ENCODE results near the gene NDUFA3. TPM values are rescaled to one million over a fixed set of nuclear protein-coding genes. Genes with fewer than 3 reads are reported as not detected.

The NDUFA3 gene
- total and polyA plus RNA-seq, 2 donors (not counting 1 experiment from before 2014, with no cell fraction given), result 55.4 to 94.4 TPM

DNA sequence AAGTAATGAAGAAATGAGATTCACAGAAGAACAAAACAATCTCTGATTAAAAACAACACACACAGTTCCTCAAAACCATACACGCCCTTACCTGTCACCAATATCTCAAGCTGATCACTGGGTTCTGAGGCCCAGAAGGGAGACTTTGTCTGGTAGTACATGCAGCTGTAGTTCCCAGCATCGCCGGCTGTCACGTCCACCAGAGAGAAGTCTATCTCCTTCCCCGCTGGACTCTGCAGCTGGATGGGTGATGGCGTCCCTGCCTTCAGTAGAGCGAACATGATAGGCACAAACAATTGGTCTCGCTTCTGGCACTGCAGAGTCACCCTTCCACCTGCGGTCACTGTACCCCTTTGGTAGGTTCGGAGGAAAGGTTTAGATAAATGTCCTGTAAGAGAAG is 28.8 kb upstream of the NDUFA3 start:
- no peak overlapping the region for H3K4me2 ChIP-seq (replicated peaks; ENCODE audit: low read depth, low read length, poor library complexity, severe bottlenecking)
- WGBS (ENCODE audit: insufficient coverage), result 86% methylated on average over 10 of the region's 10 CpGs
- no peak overlapping the region for H3K9ac ChIP-seq (ENCODE audit: low read length)
- no peaks in the 10 kb centered on the region for H4K20me1 ChIP-seq (ENCODE audit: control insufficient read depth, insufficient read depth, low read length, poor library complexity, severe bottlenecking)
- no peaks in the 10 kb centered on the region for H3K4me1 ChIP-seq (ENCODE audit: control insufficient read depth in 2 of 2, insufficient read depth in 2 of 2, low read length in 2 of 2)
- H3K27me3 ChIP-seq (replicated peaks in 1 of 4; ENCODE audit: control extremely low read depth in 1 of 4, control insufficient read depth in 3 of 4, insufficient read depth in 4 of 4, low read length in 3 of 4), result no peaks in the 10 kb centered on the region
- POLR2A ChIA-PET, result no interaction called here
- H3K9me3 ChIP-seq (ENCODE audit: control extremely low read depth in 1 of 3, control insufficient read depth in 2 of 3, insufficient read depth in 1 of 3, low read length in 2 of 3), result peaks cover 0 to 19% (median 0%) of the 10 kb centered on the region in 3 donors
- no peak overlapping the region for H3K27ac ChIP-seq (ENCODE audit: low read length in 2 of 2)
- Mint-ChIP-seq H3K9me3 (ENCODE audit: insufficient read depth) (no peaks in the 10 kb centered on the region), H3K4me3 (no peak overlapping the region), H3K27me3 (peaks cover 6% of the 10 kb centered on the region), H3K4me1 (no peaks in the 10 kb centered on the region), H3K27ac (no peak overlapping the region)
- H3K79me2 ChIP-seq (ENCODE audit: control insufficient read depth, insufficient read depth, low read length), result no peaks in the 10 kb centered on the region
- no peaks in the 10 kb centered on the region for H3K36me3 ChIP-seq (replicated peaks in 1 of 2; ENCODE audit: control extremely low read depth in 1 of 2, control insufficient read depth in 1 of 2, extremely low read depth in 1 of 2, insufficient read depth in 2 of 2, low read length in 1 of 2)
- intact Hi-C loops (cut with micrococcal nuclease), result no loop called here
- H3K4me3 ChIP-seq (ENCODE audit: control extremely low read depth in 1 of 5, extremely low read depth in 1 of 5, insufficient read depth in 1 of 5, low read depth in 2 of 5, low read length in 4 of 5), result no peak overlapping the region
- TF ChIP-seq, protein P1, sequence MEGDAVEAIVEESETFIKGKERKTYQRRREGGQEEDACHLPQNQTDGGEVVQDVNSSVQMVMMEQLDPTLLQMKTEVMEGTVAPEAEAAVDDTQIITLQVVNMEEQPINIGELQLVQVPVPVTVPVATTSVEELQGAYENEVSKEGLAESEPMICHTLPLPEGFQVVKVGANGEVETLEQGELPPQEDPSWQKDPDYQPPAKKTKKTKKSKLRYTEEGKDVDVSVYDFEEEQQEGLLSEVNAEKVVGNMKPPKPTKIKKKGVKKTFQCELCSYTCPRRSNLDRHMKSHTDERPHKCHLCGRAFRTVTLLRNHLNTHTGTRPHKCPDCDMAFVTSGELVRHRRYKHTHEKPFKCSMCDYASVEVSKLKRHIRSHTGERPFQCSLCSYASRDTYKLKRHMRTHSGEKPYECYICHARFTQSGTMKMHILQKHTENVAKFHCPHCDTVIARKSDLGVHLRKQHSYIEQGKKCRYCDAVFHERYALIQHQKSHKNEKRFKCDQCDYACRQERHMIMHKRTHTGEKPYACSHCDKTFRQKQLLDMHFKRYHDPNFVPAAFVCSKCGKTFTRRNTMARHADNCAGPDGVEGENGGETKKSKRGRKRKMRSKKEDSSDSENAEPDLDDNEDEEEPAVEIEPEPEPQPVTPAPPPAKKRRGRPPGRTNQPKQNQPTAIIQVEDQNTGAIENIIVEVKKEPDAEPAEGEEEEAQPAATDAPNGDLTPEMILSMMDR (IDR thresholded peaks at IDR 0.05), result no peak
- TF ChIP-seq EZH2 (IDR thresholded peaks at IDR 0.05; ENCODE audit: borderline replicate concordance, insufficient read depth, low read depth, low read length, poor library complexity, severe bottlenecking), result no peak
- CTCF ChIA-PET, result no interaction called here
- no peak overlapping the region for H2AFZ ChIP-seq (ENCODE audit: insufficient read depth, low read depth, low read length, poor library complexity, severe bottlenecking)
- ATAC-seq (ENCODE audit: low read depth) (no peak), DNase-seq (no peak)

GRCh38 chr19:54074851-54075250 is 27.8 kb upstream of the NDUFA3 start:
- H3K27me3 Mint-ChIP-seq, result peaks cover 6% of the 10 kb centered on the region
- no peak overlapping the region for H3K27ac ChIP-seq (ENCODE audit: low read length in 2 of 2)
- no peaks in the 10 kb centered on the region for H3K27me3 ChIP-seq (replicated peaks in 1 of 4; ENCODE audit: control extremely low read depth in 1 of 4, control insufficient read depth in 3 of 4, insufficient read depth in 4 of 4, low read length in 3 of 4)
- no peaks in the 10 kb centered on the region for H3K4me1 Mint-ChIP-seq
- H3K9me3 ChIP-seq (ENCODE audit: control extremely low read depth in 1 of 3, control insufficient read depth in 2 of 3, insufficient read depth in 1 of 3, low read length in 2 of 3), result peaks cover 0 to 17% (median 0%) of the 10 kb centered on the region in 3 donors
- H3K79me2 ChIP-seq (ENCODE audit: control insufficient read depth, insufficient read depth, low read length), result no peaks in the 10 kb centered on the region
- no peak overlapping the region for H3K4me2 ChIP-seq (replicated peaks; ENCODE audit: low read depth, low read length, poor library complexity, severe bottlenecking)
- no peak overlapping the region for H3K4me3 ChIP-seq (ENCODE audit: control extremely low read depth in 1 of 5, extremely low read depth in 1 of 5, insufficient read depth in 1 of 5, low read depth in 2 of 5, low read length in 4 of 5)
- TF ChIP-seq, protein P1 (IDR thresholded peaks at IDR 0.05), result no peak
- no peak for TF ChIP-seq EZH2 (IDR thresholded peaks at IDR 0.05; ENCODE audit: borderline replicate concordance, insufficient read depth, low read depth, low read length, poor library complexity, severe bottlenecking)
- H3K27ac Mint-ChIP-seq, result no peak overlapping the region
- no peak for DNase-seq
- ChIA-PET CTCF (no interaction called here), POLR2A (no interaction called here)
- no peaks in the 10 kb centered on the region for H3K4me1 ChIP-seq (ENCODE audit: control insufficient read depth in 2 of 2, insufficient read depth in 2 of 2, low read length in 2 of 2)
- intact Hi-C loops (cut with micrococcal nuclease), result no loop called here
- H3K4me3 Mint-ChIP-seq, result no peak overlapping the region
- WGBS (ENCODE audit: insufficient coverage), result 90% methylated on average over 5 of the region's 9 CpGs
- no peak overlapping the region for H3K9ac ChIP-seq (ENCODE audit: low read length)
- H4K20me1 ChIP-seq (ENCODE audit: control insufficient read depth, insufficient read depth, low read length, poor library complexity, severe bottlenecking), result no peaks in the 10 kb centered on the region
- no peaks in the 10 kb centered on the region for H3K36me3 ChIP-seq (replicated peaks in 1 of 2; ENCODE audit: control extremely low read depth in 1 of 2, control insufficient read depth in 1 of 2, extremely low read depth in 1 of 2, insufficient read depth in 2 of 2, low read length in 1 of 2)
- H3K9me3 Mint-ChIP-seq (ENCODE audit: insufficient read depth), result no peaks in the 10 kb centered on the region
- no peak overlapping the region for H2AFZ ChIP-seq (ENCODE audit: insufficient read depth, low read depth, low read length, poor library complexity, severe bottlenecking)
- no peak for ATAC-seq (ENCODE audit: low read depth)
